GM12892 (cell line): Measurements from ENCODE around the gene GALNTL6.

ENCODE experiments used
- DNase-seq: peaks from one replicate; pipeline ENCODE4 v3.0.0; 2011; ENCODE audit not compliant: insufficient read length
- FAIRE-seq: peaks from 2 replicates; lab custom pipeline; 2011; peaks lifted over from hg19 to GRCh38; lab: Jason Lieb, UNC
- POLR2A ChIP-seq: IDR thresholded peaks from 2 replicates; pipeline ENCODE4 v1.6.1; 2011; ENCODE audit warnings: low read depth, low read length, control low read depth
- POLR2AphosphoS5 ChIP-seq: IDR thresholded peaks from 2 replicates; pipeline ENCODE4 v1.6.1; 2011; ENCODE audit warnings: low read depth, low read length, control low read depth
- TAF1 ChIP-seq: IDR thresholded peaks from 2 replicates; pipeline ENCODE4 v1.6.1; 2011; ENCODE audit warnings: low read depth, mild to moderate bottlenecking, control low read depth, low read length, borderline replicate concordance

Gene GALNTL6

GRCh38 chr4:172998527-172999469 is 1185.6 kb downstream of the GALNTL6 start:
- TF ChIP-seq POLR2A (no peak), TAF1 (no peak), POLR2AphosphoS5 (no peak)
- DNase-seq (no peak), FAIRE-seq (no peak)

GRCh38 chr4:173001571-173001970 is 1188.4 kb downstream of the GALNTL6 start:
- DNase-seq (no peak), FAIRE-seq (no peak)
- no peak for TF ChIP-seq TAF1

- DNase-seq = no peak
- no peak for FAIRE-seq
Observed at GRCh38 chr4:173002830-173003561, 1189.8 kb downstream of the GALNTL6 start.

GRCh38 chr4:173005912-173006633 is 1192.9 kb downstream of the GALNTL6 start:
- FAIRE-seq (no peak), DNase-seq (no peak)
- TF ChIP-seq POLR2A = no peak
- no peak for TF ChIP-seq TAF1
- TF ChIP-seq POLR2AphosphoS5 = no peak

More at GRCh38 chr4:173002830-173003561, 1189.8 kb downstream of the GALNTL6 start:
- TF ChIP-seq TAF1 (no peak), POLR2AphosphoS5 (no peak), POLR2A (no peak)

- TF ChIP-seq TAF1 (no peak), POLR2A (no peak), POLR2AphosphoS5 (no peak)
- FAIRE-seq (no peak), DNase-seq (no peak)
Observed at GRCh38 chr4:173008436-173008835, 1195.2 kb downstream of the GALNTL6 start.

- FAIRE-seq (no peak), DNase-seq (no peak)
- TF ChIP-seq POLR2A (no peak), TAF1 (no peak), POLR2AphosphoS5 (no peak)
Observed at GRCh38 chr4:173009129-173009823, 1196.1 kb downstream of the GALNTL6 start.

- no peak for TF ChIP-seq POLR2AphosphoS5
- TF ChIP-seq POLR2A = no peak
- no peak for TF ChIP-seq TAF1
- DNase-seq (no peak), FAIRE-seq (no peak)
Observed at GRCh38 chr4:173012608-173013007, 1199.4 kb downstream of the GALNTL6 start.

- FAIRE-seq (peak; percentile 48), DNase-seq (no peak)
- TF ChIP-seq POLR2A (no peak), POLR2AphosphoS5 (no peak), TAF1 (no peak)
Observed at GRCh38 chr4:173013232-173013930, 1200.2 kb downstream of the GALNTL6 start.

GRCh38 chr4:173014113-173014558 is 1200.9 kb downstream of the GALNTL6 start:
- TF ChIP-seq TAF1 (no peak), POLR2AphosphoS5 (no peak), POLR2A (no peak)
- no peak for DNase-seq
- FAIRE-seq = no peak

GRCh38 chr4:173014836-173015235 is 1201.6 kb downstream of the GALNTL6 start:
- TF ChIP-seq POLR2A (no peak), POLR2AphosphoS5 (no peak), TAF1 (no peak)
- no peak for FAIRE-seq
- no peak for DNase-seq
